ENCODE measurements around the gene KRT13.

The KRT13 gene

DNA sequence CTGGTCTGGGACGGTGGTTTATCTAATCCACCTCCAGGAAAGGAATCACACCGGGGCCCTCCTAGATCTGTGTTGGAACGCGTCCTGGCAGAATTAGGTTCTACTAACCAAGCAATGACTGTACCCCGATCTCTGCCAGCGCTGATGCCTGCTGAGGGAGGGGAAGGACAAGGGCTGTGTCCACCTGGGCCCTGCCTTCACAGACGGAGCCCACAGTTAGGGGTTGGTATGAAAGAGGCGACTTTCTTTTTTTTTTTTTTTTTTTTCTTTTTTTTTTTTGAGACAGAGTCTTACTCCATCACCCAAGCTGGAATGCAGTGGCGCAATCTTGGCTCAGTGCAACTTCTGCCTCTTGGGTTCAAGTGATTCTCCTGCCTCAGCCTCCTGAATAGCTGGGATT is 32.6 kb upstream of the KRT13 start:
- DNase-seq = no peak

- no peak for DNase-seq
Observed at GRCh38 chr17:41537614-41537954, 32.2 kb upstream of the KRT13 start.

GRCh38 chr17:41536741-41537613 is 31.6 kb upstream of the KRT13 start:
- no peak for DNase-seq

- DNase-seq = no peak
Observed at GRCh38 chr17:41535764-41536481, 30.5 kb upstream of the KRT13 start.

DNA sequence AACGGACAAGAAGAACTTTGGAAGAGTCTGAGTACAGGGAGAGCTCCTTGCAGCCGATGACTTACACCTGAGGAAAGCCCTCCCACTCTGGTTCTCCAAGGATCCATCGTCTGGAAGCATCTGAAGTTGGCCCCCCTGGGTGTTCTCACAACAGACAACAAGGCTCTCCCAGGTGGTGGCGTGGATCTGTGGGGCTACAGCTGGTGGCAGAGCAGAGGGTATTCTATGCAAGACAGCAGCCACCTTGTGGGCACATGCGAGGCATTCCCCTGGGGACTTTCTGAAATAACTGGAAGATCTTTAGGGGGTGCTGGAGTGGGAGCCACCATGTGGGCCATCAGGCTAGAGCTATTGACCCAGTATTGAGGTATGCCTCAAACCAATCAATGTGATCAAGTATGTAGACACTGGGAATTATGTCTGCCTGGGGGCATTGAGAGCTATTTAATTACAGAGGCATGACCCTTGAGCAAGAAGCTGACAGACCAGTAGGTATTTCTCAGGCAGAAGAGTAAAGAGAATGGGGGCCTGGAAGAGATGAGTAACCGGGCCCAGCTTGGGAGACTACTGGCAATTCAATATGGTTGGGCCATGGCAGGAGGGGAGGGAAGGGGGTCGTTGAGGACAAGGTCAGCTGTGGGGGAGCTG is 29.6 kb upstream of the KRT13 start:
- DNase-seq = no peak

DNA sequence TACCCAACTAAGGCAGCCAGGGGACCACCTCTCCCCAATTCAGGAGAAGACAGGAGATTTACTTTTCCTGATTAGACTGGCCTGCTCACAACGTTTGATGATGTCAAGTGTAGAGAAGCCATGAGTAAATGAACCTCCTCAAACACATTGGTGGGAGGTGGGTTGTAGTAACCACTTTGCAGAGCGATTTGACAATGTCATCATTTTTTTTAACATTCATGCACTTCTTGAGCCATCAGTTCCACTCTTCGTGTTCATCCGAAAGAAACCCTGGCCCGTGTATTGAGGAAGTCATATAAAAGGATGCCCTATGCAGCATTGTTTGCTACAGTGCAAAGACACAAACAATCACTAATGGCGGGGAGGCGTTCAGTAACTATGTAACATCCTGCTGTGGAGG is 28.2 kb upstream of the KRT13 start:
- DNase-seq = no peak

- no peak for DNase-seq
Observed at GRCh38 chr17:41532947-41533570, 27.6 kb upstream of the KRT13 start.

DNA sequence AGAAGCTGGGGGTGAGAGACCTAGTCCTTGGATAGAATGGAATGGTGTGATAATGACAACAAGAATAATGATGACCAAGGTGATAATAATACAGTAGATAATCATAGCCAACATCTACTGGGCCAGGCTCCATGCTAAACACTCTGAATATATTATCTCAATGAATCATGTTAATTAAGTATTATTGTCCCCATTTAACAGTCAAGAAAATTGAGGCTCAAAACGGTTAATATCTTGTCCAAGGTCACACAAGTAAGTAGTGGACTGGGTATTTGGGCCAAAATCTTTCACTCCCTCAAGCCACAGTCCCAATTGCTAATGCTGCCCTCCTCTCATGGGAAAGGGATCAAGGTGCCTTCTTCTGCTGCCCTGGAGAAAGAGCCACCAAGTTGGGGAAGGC is 26.6 kb upstream of the KRT13 start:
- no peak for DNase-seq

GRCh38 chr17:41530062-41531048 is 24.9 kb upstream of the KRT13 start:
- no peak for DNase-seq

DNA sequence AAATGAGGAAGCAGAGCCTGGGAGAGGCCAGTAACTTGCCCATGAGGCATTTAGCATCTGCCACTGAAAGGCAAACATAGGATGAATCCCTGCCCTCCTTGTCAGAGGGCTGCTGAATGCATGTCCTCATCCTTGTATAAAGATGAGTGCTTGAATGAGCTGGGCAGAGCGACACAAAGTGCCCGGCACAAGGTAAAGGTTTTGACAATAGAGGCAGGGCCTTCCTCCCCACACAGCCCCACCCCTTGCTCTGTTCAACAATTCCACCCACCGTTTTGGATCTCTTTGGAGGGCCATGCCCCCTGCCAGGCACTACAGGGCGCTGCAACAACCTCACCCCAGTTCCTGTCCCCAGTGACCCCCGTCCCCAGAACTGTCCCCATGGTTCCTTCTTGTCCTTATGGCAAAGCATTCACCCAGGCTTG is 24.1 kb upstream of the KRT13 start:
- DNase-seq = no peak

- DNase-seq = no peak
Observed at GRCh38 chr17:41528959-41529353, 23.5 kb upstream of the KRT13 start.

GRCh38 chr17:41527063-41528023 is 21.9 kb upstream of the KRT13 start:
- no peak for DNase-seq

- DNase-seq = no peak
Observed at GRCh38 chr17:41524261-41524660, 18.8 kb upstream of the KRT13 start.

- DNase-seq = no peak
Observed at GRCh38 chr17:41523787-41524186, 18.4 kb upstream of the KRT13 start.

- no peak for DNase-seq
Observed at GRCh38 chr17:41523225-41523593, 17.8 kb upstream of the KRT13 start.

DNA sequence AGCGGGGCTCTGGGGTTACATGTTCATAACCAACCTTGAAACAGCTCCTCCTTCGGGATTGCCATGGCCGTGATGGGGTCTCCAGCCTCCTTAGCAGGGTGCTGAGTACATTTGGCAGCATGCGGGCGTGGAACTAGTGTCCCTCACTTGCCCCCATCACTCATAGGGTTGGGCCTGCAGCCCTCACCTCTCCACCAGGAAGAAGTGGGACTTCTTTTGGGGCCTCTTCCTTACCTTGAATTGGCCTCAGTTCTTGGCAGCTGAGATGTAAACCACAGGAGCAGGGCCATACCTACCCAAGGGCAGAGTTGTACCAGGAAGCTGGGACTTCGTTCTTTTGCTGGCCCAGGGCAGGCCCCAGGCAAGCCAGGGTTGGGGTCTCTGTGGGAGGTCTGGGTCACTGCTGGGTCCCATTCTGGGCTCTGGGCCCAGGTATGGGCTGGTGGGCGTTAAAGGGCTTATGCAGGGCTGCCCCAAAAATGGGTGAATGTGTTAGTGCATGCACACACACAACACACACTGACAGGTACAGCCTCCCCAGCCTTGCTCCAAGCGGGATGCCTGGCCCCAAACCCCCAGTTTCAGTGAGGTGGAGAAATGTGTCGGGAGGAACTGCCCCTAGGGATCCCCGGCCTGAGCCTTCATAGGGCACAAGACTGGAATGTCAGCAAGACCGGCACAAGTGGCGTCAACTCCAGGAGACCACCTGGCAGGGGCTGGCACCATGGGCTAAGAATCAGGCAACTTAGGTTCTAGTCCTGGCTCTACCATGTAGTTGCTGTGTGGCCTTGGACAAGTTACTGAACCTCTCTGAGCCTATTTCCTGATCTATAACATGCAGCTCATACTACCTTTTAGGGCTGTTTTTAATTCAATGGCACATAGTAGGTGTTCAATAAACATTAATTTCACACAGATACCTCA is 17.2 kb upstream of the KRT13 start:
- DNase-seq = no peak

DNA sequence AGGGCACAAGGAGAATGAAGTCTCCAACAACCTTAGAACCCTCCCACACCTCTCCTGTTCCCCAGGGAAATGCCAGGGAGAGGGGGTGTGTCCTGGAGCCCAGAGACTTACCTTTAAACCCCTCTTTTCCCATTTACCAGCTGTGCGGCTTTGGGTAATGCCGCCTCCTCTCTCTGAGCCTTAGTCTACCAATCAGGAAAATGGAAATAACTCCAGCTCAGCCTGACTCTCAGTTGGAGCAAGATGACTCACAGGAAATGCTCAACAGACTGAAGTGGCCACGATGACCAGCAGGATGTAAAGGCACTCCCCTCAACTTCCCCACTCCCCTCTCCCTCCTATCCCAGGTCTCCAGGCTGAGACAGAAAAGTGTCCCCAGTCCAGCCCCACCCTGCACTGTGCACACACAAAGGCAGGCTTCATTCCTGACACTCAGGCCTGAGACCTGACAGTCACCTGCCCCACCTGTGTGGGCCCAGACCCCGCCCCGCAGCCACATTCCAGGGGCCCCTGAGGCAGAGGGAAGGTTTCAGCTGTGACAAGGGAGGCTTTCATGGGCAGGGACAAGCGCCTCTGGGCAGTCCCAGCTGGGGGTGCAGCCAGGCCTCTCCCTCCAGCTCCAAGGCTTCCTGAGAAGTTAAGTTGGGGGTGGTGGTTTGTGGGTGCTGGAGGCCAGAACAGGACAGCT is 16.3 kb upstream of the KRT13 start:
- no peak for DNase-seq

Data from nucleus accumbens (tissue), 56 donors.